Thyroid gland (tissue), 4 donors: Measurements from ENCODE around the gene CHL1.

ENCODE experiments used
- POLR2A ChIP-seq, 2 donors: fragments of 450-650 bp; IDR thresholded peaks; one replicate each; pipeline ENCODE4 v1.6.1; 2017; ENCODE audit warnings: antibody characterized with exemption in 2 of 2, mild to moderate bottlenecking in 2 of 2, moderate library complexity in 1 of 2
- TF ChIP-seq, protein P1 (sequence below), 6 experiments: fragments of 200-600 bp in 3 of 6; fragments of 450-650 bp in 3 of 6; sonication (generic) in 3 of 6; IDR thresholded peaks; one replicate each; pipeline ENCODE4 v1.5.1; 2016 to 2019; ENCODE audit warnings: antibody characterized with exemption in 6 of 6, mild to moderate bottlenecking in 2 of 6, inconsistent platforms in 1 of 6, moderate library complexity in 1 of 6

DNA sequence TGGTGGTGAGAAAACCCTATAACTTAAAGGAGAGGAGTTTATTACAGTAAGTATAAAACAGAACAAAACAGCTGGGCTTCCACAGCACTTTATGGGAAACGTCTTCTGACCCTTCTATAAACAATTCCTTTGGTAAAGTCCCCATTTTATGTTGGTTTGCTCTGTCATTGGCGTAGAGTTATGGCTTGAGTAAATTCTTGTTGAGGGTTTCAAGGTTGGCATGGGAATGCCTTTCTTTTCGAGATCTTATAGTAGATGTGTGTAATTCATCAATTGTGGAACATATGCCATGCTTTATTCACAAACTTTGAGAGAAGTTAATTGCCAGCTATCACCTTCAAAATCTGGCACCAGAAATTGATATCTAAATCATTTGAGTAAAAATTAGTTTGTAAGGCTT lies 11.6 kb upstream of the CHL1 start:
- TF ChIP-seq, protein P1, sequence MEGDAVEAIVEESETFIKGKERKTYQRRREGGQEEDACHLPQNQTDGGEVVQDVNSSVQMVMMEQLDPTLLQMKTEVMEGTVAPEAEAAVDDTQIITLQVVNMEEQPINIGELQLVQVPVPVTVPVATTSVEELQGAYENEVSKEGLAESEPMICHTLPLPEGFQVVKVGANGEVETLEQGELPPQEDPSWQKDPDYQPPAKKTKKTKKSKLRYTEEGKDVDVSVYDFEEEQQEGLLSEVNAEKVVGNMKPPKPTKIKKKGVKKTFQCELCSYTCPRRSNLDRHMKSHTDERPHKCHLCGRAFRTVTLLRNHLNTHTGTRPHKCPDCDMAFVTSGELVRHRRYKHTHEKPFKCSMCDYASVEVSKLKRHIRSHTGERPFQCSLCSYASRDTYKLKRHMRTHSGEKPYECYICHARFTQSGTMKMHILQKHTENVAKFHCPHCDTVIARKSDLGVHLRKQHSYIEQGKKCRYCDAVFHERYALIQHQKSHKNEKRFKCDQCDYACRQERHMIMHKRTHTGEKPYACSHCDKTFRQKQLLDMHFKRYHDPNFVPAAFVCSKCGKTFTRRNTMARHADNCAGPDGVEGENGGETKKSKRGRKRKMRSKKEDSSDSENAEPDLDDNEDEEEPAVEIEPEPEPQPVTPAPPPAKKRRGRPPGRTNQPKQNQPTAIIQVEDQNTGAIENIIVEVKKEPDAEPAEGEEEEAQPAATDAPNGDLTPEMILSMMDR (IDR thresholded peaks at IDR 0.05), result no peak
- no peak for TF ChIP-seq POLR2A (IDR thresholded peaks at IDR 0.05)
